D721Med (cell line): ENCODE data around the gene OLA1.

Experiments
- DNase-seq: peaks from one replicate; pipeline ENCODE4 v3.0.0; 2011; ENCODE audit warnings: low spot score; ENCODE audit not compliant: insufficient read length
- FAIRE-seq: peaks from 2 replicates; lab custom pipeline; 2011; peaks lifted over from hg19 to GRCh38; lab: Jason Lieb, UNC
- TF ChIP-seq, protein P1 (sequence below): IDR thresholded peaks from 2 replicates; pipeline ENCODE4 v1.5.1; 2012; ENCODE audit warnings: mild to moderate bottlenecking, control low read depth; ENCODE audit not compliant: insufficient read depth; ENCODE audit errors: missing control alignments

Gene OLA1

DNA sequence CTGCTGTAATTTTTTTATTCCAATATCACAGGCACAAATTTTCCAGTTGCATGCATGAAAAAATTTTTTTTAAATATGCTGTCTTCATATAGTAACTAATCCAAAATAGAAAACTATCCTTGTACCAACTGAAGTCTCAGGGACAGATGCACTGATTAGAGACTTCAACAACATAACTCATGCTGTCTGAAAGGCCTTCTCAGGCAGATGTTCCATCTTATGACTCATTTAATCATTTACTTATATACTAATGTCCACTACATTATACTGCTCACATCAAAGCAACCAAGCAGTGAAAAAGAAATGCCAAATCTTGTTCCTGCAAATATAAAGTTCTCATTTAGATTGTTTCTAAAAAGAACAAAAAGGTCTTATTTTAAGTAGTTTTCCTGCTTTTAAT lies 53.1 kb downstream of the OLA1 start:
- TF ChIP-seq, protein P1, sequence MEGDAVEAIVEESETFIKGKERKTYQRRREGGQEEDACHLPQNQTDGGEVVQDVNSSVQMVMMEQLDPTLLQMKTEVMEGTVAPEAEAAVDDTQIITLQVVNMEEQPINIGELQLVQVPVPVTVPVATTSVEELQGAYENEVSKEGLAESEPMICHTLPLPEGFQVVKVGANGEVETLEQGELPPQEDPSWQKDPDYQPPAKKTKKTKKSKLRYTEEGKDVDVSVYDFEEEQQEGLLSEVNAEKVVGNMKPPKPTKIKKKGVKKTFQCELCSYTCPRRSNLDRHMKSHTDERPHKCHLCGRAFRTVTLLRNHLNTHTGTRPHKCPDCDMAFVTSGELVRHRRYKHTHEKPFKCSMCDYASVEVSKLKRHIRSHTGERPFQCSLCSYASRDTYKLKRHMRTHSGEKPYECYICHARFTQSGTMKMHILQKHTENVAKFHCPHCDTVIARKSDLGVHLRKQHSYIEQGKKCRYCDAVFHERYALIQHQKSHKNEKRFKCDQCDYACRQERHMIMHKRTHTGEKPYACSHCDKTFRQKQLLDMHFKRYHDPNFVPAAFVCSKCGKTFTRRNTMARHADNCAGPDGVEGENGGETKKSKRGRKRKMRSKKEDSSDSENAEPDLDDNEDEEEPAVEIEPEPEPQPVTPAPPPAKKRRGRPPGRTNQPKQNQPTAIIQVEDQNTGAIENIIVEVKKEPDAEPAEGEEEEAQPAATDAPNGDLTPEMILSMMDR: no peak
- FAIRE-seq (peak; percentile 6), DNase-seq (no peak)

DNA sequence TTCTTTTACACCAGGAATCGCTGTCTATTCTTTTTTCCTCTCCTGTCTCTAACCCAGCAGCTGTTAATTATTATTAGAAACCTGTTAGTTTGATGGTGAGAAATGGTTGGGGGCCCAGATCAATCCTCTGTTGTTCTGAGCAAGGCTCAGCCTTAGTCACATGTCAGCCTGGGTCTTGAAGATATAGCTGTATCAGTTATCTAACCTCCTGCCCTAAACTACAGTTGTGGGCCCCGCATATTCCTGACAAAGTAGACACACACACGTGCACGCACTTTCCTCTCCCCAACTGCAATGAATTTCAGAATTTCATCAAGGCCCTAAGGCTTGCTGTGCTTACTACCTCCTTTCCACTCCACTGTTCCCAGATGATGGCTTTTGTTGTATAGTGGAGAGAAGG lies 54.6 kb downstream of the OLA1 start:
- FAIRE-seq (no peak), DNase-seq (no peak)
- TF ChIP-seq, protein P1: no peak

DNA sequence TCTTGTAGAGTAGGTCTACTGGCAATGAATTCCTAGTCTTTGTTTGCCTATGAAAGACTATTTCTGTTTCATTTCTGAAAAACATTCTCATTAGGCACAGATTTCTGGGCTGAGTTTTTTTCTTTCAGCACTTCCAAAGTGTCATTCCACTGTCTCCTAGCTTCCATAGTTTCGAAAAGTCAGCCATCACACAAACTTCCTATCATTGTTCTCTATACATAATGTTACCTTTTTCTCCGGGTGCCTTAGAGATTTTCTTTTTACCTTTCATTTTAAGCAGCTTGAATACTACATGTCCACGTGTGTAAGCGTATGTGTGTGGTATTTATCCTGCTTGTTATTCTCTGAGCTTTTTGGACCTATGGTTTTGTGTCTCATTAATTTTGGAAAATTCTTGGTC lies 55.7 kb downstream of the OLA1 start:
- FAIRE-seq: no peak
- DNase-seq: no peak
- TF ChIP-seq, protein P1: no peak

DNA sequence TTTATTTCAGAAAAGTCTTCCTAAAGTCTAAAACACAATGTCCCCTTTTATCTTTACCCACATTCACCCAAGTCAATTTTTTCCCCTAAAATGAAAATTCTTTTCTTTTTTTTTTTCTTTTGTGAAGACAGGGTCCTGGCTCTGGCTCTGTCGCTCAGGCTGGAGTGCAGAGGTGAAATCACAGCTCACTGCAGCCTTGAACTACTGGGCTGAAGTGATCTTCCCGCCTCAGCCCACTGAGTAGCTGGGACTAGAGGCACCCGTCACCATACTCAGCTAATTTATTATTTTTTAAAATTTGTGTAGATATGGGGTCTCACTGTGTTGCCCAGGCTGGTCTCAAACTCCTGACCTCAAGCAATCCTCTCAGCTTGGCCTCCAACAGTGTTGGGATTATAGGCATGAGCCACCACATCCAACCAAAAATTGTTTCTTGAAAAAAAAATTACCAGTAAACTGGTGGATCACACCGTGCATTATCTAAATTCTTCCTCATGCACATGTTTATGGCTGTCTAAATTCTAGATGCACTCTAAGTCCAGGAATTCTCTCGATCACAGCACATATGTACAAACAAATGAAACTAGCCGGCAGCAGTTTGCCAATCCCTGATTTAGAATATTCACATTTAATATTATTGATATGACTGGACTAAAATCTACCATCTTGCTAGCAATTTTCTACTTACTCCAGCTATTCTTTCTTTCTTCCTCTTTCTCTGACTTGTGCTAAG lies 56.8 kb downstream of the OLA1 start:
- TF ChIP-seq, protein P1: no peak
- DNase-seq: no peak
- FAIRE-seq: no peak

DNA sequence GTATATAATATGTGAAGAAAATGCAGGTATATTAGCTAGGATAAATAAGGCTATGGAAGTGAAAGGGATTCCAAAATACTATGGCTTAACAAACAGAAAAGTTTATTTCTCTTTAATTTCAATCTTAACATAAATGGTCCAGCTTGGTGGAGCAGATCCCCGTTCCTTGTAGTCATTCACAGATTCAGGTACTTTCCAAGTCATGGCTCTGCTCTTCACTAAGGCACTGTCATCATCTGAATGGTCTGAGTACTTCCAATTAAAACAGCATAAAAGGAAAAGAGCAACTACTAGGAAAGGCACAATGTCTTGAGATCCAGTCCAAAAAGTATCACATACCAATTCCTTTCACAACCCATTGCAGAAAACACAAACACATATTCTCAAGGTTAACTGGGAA lies 63.4 kb downstream of the OLA1 start:
- TF ChIP-seq, protein P1: no peak
- no peak for DNase-seq
- no peak for FAIRE-seq

DNA sequence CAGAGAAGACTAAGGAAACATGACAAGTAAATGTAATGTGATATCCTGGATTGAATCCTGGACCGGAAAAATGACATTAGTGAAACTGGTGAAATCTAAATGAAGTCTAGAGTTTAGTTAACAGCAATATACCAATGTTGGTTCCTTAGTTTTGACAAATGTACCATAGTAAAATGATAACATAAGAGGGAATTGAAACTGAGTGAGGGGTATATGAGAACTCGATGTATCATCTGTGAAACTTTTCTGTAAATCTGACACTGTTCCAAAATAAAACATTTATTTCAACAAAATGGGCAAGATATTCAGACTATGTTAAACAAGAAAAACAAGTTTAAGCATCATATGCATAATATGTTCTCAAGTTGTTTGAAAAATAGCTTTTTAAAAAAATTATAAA lies 63.8 kb downstream of the OLA1 start:
- TF ChIP-seq, protein P1: no peak
- FAIRE-seq: peak; percentile 11
- no peak for DNase-seq

DNA sequence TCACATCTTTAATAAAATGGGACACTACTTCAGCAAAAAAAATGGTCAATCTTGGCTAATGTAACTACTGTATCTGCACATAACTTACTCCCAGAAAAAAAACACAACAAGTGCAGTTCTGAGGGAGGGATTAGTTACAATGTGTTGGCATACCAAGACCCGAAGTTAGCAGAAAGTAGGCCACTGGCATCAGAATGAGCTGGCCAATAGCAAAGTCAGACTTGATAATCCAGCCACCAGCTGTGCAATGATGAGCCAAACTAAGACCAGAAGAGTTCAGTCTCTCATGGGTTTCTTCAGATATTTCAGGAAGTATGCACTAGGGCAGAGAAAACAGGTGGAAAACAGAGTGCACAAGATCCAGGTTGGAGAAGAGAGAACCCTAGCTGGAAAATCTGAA lies 65.3 kb downstream of the OLA1 start:
- FAIRE-seq (no peak), DNase-seq (no peak)
- TF ChIP-seq, protein P1: no peak
